ENCODE measurements around the gene NOS1AP.

Gene NOS1AP

GRCh38 chr1:162137179-162137960 lies 67.9 kb downstream of the NOS1AP start:
- DNase-seq (ENCODE audit: low read depth, low spot score): no peak

- DNase-seq (ENCODE audit: low read depth, low spot score): no peak
Measured at GRCh38 chr1:162138112-162138511, 68.6 kb downstream of the NOS1AP start.

- no peak for DNase-seq (ENCODE audit: low read depth, low spot score)
Measured at GRCh38 chr1:162138599-162139181, 69.2 kb downstream of the NOS1AP start.

GRCh38 chr1:162139211-162139610 lies 69.7 kb downstream of the NOS1AP start:
- no peak for DNase-seq (ENCODE audit: low read depth, low spot score)

- no peak for DNase-seq (ENCODE audit: low read depth, low spot score)
Measured at GRCh38 chr1:162141281-162142054, 72.0 kb downstream of the NOS1AP start.

GRCh38 chr1:162142968-162143367 lies 73.5 kb downstream of the NOS1AP start:
- DNase-seq (ENCODE audit: low read depth, low spot score): no peak

- no peak for DNase-seq (ENCODE audit: low read depth, low spot score)
Measured at GRCh38 chr1:162144268-162144667, 74.8 kb downstream of the NOS1AP start.

GRCh38 chr1:162144853-162145252 lies 75.4 kb downstream of the NOS1AP start:
- DNase-seq (ENCODE audit: low read depth, low spot score): no peak

- no peak for DNase-seq (ENCODE audit: low read depth, low spot score)
Measured at GRCh38 chr1:162145280-162145965, 75.9 kb downstream of the NOS1AP start.

- no peak for DNase-seq (ENCODE audit: low read depth, low spot score)
Measured at GRCh38 chr1:162145966-162146696, 76.6 kb downstream of the NOS1AP start.

GRCh38 chr1:162147760-162148159 lies 78.3 kb downstream of the NOS1AP start:
- DNase-seq (ENCODE audit: low read depth, low spot score): no peak

GRCh38 chr1:162150112-162150511 lies 80.6 kb downstream of the NOS1AP start:
- DNase-seq (ENCODE audit: low read depth, low spot score): no peak

GRCh38 chr1:162151900-162152829 lies 82.7 kb downstream of the NOS1AP start:
- DNase-seq (ENCODE audit: low read depth, low spot score): no peak

GRCh38 chr1:162153374-162153773 lies 83.9 kb downstream of the NOS1AP start:
- no peak for DNase-seq (ENCODE audit: low read depth, low spot score)

- no peak for DNase-seq (ENCODE audit: low read depth, low spot score)
Measured at GRCh38 chr1:162157469-162157868, 88.0 kb downstream of the NOS1AP start.

- no peak for DNase-seq (ENCODE audit: low read depth, low spot score)
Measured at GRCh38 chr1:162158624-162159271, 89.3 kb downstream of the NOS1AP start.

GRCh38 chr1:162159515-162159914 lies 90.0 kb downstream of the NOS1AP start:
- DNase-seq (ENCODE audit: low read depth, low spot score): no peak

- no peak for DNase-seq (ENCODE audit: low read depth, low spot score)
Measured at GRCh38 chr1:162161916-162162550, 92.5 kb downstream of the NOS1AP start.

- no peak for DNase-seq (ENCODE audit: low read depth, low spot score)
Measured at GRCh38 chr1:162165528-162165927, 96.0 kb downstream of the NOS1AP start.

All from smooth muscle cell of the brain vasculature (primary cell).